Activated gamma-delta T cell treated with anti-CD3 and anti-CD28 coated beads, Interleukin-2, amount 50 U/mL, for 16 hours (primary cell): ENCODE measurements around the gene ALKBH6.
"Not testable (repeated sequence)": the region's sequence is repeated elsewhere in the genome, so short reads cannot be mapped to it uniquely, and the experiment has no call there.

ENCODE experiments used
- DNase-seq: peaks from one replicate; pipeline ENCODE4 v3.0.0-alpha.2; 2020; ENCODE audit warnings: low read depth

The ALKBH6 gene

DNA sequence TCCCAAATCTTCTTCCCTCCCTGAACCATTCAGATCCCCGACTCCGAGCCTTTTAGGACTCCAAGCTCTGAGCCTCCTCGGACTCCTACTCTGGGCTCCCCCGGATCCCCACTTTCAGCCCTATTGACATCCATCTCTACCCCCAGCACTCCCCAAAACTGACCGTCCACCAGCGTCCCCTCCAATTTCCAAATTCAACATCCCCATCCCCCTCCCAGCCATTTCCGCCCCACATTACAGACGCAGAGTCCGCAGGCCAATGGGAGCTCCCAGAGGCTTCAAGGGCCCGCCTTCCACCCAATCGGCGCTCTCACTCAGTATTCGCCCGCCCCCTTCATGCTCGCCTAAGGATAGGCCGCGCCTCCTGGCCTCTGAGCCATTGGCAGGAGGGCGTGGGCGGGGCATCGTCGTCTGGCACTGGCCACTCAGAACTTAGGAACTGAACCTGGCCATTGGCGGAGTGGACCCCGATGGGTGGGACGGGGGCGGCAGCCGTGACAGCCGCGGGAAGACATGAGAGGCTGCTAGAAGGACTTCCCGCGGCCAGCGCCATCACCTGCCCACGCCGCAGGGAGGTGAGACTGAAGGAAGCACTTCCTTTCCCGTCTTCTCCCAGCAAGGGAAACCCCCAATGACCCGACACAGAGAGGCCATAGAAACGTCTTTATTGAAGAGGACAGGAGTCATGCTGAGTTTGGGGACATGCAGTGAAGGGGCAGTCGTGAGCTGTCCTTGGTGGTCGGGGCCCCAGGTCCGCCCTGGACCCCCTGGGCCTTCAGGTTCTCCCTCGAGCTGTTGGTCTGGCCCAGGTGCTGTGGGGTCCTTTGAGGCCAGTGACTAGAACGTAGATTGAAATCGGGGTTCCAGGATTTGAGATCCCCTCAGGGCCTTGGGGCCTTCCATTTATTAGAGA is at the start of gene ALKBH6:
TSS of gene ALKBH6 (minus strand) at position 202 of the 913 bp plus-strand sequence. CDS start 816 bp downstream, outside the sequence.
- peak; percentile 99 for DNase-seq

DNA sequence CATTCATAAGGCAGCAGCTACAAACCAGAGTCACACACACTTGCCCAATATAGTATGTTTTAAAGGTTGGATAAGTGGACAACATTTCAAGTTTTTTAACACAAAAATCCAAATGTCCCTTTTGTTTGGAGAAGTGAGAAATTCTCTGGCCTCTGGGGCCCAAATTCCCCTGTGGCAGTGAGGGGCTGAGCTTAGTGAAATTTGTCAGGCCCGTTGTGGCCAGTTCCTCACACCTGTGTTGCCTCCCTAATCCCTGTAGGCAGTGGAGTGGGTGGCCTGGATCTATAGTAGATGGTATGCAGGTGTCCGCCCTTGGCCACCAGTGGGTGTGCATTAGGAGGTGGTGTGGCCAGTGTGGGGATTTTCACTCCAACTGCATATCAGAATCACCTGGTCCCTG is 47.4 kb upstream of the ALKBH6 start:
- no peak for DNase-seq

DNA sequence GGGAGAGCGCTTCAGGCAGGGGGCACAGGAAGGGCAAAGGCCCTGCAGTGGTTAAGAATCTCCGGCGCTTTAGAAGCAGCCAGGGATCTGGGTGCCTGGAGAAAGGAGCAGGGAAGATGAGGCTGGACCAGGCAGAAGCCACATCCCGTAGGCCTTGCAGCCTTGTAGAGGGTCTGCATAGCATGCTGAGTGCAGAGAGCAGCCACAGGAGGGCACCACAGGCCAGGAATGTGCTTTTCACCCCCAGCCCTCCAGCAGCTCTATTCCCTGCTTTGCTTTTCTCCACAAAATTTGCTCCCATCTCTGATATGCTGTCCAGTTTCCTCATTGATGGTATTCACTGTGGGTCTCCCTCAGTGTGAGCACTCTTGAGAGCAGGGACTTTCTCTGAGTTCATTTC is 46.4 kb upstream of the ALKBH6 start:
- DNase-seq = no peak

DNA sequence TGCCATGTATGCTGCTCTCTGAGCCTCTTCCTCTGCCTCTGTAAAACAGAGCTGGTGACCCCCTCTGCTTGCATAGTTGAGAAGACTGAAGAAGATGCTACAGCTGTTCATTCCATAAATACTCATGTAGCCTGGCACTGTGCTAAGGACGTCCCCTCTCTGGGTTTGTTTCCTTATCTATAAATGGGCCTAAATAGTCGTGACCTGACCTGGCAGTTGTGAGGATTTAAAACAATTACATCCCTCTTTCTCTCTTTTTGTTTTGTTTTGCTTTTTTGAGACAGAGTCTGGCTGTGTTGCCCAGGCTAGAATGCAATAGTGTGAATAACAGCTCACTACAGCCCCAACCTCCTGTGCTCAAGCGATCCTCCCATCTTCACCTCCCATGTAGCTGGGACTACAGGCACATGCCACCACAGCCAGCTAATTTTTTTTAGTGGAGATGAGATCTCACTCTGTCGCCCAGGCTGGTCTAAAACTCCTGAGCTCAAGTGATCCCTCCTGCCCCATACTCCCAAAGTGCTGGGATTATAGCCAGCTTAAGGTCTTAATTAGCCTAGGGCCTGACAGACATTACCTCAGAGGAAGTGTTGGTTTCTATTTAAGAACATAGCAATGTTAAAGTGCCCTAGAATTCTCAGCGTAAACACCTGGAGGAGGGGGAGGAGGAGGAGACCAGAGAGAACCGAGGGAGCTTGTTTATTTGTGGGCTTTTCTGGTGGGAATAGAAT is 45.3 kb upstream of the ALKBH6 start:
- no peak for DNase-seq

DNA sequence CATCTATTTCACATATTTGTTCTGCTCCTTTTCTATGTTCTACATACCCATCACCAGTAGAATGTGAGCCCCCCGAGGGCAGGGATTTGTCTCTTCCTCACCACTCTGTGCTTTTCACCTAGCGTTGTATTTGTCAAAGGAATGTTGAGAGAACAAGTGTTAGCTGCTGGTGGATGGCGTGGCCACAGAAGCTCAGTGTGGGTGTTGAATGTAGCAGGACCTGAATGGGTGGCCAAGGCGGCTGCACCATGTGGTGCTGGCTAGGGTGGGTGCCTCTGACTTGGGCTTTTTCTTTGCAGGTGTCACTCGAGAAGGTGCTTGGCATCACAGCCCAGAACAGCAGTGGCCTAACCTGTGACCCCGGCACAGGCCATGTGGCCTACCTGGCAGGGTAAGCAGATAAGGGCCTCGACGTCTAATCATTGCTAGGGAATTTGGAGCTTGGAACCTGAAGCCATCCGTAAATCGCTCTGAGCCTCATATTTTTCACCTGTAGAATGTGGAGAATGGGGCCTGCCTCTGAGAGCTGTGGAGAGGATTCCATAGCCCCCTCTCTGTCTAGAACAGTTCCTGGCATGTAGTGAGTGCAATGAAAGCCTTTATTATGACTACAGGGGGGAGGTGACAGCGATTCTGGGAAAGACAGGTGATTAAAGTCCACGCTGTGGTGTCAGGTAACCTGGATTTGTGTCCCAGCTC is 44.6 kb upstream of the ALKBH6 start:
- no peak for DNase-seq

DNA sequence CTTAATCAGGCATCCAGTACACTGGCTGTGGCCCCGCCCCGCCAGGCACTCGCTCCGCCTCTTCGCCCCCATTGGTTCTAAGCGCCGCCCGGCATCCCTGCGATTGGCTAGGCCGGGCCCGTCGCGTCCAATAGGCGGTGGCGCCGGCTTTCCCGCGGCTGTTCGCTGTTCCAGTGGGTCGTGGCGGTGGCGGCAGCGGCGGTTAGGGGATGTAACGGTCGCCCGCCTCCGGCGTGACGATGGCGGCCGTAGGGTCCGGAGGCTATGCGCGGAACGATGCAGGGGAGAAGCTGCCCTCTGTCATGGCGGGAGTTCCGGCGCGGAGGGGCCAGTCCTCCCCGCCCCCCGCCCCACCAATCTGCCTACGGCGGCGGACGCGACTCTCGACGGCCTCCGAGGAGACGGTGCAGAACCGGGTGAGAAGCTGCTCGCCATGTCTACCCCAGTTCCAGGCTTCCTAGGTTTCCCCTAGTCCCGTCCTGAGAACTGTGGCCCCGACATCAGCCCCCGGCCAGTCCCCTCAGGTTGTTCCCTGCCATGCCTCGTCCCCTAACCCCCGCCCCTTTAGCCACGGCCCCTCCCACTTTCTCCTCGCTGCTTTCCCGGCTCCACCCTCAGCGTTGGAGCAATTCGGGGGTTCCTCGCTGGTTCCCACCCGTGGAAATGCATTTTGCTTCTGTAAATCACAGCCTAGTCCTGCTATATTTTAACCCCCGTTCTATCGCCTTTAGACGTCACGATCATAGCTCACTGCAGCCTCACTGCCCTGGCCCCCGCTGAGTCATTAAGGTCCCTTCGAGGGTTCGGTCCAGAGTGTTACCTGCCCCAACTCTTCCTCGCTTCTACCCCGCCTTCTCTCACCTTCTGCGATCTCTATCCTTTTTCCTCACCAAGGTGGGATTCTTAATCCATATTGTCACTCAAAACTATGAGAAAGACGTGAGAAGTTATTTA is 41.0 kb upstream of the ALKBH6 start, which contains the start of gene WDR62:
TSS of gene WDR62 (plus strand) at position 165 of the 954 bp plus-strand sequence. CDS start at position 240, 75 bp downstream.
- peak; percentile 92 for DNase-seq

DNA sequence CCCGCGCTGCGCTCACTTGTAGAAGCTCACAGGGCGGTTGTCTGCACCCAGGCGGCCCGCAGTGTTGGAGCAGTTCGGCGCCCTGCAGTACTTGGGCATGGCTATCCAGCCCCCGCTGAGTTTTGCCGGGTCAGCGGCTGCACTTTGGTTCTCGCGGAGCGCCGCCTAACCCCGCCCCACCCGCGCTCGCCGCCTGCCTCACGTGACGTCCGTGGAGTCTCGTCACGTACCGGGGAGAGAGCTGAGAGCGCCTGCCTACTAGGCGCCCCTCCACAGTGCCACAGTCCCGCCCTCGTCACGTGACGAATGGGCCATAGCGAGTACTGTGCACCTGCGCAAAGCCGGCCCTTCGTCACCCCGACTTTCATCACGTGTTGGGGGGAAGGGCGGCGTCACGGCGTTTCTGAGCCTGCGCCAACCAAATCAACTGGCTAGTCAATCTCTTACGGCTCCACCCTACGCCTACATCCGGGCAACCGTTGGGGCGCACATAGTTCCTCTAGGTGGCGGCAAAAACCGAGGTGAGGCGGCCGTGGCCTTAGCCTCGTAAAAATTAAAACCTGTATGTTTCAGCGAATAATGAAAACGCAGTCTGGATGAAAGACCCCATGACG is 40.2 kb upstream of the ALKBH6 start, which contains the start of gene THAP8:
TSS of gene THAP8 (minus strand) at position 167 of the 614 bp plus-strand sequence. CDS start at position 99, 68 bp downstream.
- DNase-seq = peak; percentile 100

DNA sequence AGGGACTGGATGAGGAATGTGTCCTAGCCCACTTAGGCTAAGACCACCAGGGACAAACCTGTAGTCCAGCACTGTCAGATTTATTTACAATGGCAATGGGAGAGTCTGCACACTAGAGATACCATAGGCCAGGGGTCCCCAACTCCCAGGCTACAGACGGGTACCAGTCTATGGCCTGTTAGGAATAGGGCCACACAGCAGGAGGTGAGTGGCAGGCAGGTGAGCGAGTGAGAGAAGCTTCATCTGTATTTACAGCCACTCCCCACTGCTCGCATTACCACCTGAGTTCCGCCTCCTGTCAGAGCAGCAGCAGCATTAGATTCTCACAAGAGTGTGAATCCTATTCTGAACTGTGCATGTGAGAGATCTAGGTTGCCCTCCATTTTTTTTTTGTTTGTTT is 37.6 kb upstream of the ALKBH6 start:
- DNase-seq = no peak

DNA sequence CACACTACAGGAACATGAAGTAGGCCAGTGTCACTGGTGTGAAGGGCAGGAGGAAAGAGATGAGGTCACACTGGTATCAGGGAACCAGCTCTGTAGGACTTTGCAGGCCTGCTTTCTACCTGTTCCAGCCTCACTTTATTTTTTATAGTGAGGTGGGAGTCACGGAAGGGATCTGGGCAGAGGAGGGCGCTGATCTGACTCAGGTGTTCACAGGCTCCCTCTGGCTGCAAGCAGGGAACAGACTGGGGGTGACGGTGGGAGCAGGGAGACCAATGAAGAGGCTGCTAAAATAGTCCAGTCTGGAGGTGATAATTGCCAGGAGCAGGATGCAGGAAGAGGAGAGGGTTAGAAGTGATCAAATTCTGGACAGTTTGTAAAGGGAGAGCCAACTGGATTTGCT is 37.2 kb upstream of the ALKBH6 start:
- DNase-seq = no peak

DNA sequence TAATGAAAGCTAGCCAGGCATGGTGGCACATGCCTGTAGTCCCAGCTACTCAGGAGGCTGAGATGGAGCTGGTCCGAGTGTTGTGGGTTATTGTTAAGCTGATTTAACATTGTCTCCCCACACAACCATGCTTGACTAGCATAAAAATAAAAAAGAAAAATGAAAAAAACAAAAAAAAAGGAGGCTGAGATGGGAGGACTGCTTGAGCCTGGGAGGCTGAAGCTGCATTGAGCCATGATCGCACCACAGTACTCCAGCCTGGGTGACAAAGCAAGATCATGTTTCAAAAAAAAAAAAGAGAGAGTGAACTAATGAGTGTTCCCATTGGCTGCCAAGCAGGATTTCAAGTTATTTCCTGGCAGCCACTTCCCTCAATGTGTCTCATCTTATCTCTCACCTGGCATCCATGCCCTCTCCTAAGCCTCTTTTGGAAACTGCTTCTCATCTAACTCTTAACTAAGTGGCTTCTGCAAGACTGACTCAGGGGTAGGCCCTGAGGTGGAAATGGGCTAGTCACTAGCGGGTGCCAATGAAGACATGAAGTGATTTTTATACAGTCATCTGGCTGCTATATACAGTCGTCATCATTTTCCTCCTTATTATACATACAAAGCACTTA is 35.2 kb upstream of the ALKBH6 start:
- DNase-seq = no peak

DNA sequence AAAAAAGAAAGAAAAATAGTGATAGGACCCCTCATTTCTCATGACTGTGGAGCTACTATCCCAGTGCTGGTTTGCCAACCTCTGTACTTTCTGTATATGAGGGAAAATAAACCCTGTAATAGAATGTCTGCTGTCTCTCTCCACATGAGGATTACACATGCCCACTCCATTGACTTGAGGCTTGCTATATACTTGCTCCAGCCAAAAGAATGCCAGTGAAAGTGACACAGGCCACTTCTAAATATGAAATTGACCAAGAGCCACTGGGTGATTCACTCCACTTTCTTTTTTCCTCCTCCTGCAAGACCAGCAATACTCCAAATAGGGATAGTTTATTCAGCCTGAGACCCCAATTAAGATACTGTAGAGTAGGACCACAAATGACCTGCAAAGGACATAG is 33.8 kb upstream of the ALKBH6 start:
- no peak for DNase-seq

DNA sequence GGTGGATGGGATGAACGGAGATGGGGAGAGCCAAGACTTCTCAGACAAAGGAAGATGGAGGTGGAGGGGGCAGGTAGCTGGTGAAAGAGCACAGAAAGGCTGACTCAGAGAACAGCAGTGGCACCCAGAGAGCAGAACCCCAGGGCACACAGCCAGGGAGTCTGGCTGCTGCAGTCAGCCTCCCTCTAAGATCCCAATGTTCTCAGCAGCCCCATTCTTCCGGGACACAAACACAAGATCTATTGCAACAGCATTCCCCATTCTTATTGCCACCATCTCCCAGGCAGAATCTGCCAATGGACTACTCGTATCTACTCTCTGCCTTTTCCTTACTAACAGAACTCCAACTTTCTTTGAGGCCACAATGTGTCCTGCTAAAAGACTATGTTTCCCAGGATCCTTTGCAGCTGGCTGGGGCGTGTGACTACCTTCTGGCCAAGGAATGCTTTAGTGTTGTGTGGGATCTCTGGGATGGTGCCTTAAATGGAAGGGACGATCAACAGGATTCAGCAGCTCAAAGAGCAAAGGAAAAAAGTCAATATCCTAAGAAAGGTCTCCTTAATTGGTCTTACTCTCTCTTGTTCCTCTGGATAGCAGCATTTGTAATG is 32.5 kb upstream of the ALKBH6 start:
- DNase-seq = no peak

DNA sequence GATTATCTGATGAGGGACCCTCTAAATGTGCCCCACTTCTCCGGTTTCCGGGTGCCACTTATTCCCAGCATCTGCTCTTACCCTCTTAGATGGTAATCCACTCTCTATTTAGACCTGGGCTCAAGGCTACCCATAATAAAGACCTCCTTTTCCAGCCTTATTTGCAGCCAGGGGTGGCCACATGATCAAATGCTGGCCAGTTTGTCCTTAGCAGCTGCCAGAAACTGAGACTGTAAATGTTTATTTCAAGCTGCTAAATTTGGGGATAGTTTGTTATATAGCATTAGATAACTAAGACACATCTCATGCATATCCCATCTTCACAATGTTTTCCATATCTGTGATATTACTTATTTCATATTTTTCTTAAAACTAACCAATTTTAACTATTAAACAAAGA is 29.9 kb upstream of the ALKBH6 start:
- no peak for DNase-seq

DNA sequence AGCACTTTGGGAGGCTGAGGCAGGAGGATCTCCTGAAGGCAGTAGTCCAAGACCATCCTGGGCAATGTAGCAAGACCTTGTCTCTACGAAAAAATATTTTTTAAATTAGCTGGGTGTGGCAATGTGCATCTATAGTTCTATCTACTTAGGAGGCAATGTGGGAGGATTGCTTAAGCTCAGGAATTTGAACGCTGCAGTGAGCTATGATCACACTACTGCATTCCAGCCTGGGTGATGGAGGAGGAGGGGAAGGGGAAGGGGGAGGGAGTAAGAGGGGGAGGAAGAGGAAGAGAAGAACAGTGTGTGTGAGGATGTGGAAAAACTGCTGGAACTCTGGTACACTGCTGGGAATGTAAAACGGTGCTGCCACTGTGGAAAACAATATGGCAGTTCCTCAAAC is 27.8 kb upstream of the ALKBH6 start:
- DNase-seq = no peak

DNA sequence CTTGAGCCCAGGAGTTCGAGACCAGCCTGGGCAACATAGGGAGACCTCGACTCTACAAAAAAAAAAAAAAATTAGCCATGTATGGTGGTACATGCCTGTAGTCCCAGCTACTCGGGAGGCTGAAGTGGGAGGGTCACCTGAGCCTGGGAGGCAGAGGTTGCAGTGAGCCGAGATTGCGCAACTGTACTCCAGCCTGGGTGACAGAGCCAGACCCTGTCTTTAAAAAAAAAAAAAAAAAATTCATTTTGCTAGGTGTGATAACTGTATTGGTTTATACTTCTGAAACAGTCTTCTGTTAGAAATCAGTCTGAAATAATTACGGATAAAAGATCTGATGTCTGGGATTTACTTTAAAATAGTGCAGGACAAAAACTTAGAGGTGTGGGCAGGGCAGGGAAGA is 27.1 kb upstream of the ALKBH6 start:
- not testable (repeated sequence) for DNase-seq

DNA sequence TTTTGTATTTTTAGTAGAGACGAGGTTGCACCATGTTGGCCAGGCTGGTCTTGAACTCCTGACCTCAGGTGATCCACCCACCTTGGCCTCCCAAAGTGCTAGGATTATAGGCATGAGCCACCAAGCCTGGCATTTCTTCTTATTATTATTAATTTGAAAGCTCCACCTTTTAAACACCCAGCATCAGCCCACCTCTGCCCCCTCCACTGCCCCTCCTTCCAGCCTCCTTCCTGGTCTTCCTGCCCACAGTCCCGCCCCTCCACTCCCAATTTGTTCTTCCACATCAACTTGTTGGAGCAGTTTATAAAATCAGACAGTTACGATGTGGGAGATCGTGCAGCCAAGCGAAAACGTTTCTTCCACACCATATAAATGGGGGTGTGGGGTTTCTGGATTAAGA is 26.5 kb upstream of the ALKBH6 start:
- no peak for DNase-seq

DNA sequence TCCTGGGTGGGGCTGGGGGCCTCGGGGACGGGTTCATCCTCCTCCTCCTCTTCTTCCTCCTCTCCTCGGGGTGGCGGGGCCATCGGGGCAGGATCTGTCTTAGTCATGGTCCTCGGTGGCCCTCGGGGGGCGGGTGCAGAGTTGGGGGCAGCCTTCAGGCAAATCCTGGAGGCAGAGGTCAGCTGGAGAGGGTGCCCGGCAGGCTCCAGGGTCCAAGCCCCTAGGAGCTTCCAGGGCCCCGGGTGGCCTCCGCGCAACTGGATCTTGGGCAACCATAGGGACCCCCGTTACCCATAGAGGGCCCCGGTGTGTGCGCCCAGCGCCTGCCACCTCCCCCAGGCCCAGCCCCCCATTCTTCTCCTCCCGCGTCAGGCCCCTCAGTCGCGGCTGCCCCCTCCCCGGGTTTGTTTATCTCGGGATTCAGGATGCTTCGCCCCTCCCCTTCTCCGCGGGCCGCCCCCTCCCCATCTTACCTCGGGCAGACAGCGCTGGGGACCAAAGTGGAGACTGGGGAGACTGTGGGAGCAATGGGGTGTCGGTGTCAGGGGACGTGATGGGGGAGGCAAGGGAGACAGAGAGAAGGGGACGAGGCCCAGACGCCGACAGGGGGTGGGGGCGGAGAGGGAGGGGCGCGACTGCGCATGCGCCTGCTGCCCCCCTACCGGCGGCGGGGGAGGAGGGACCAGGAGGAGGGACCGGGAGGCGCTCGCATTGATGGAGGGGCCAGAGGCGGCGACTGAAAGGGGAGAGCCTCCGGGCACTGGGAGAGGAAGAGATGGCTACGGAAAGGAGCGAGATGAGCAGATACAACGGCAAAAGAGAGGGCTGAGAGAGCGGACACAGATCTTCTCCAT is 18.5 kb upstream of the ALKBH6 start, which contains the start of gene CLIP3:
TSS of gene CLIP3 (minus strand) at position 623 of the 854 bp plus-strand sequence. CDS start at position 107, 516 bp downstream.
- peak; percentile 37 for DNase-seq

DNA sequence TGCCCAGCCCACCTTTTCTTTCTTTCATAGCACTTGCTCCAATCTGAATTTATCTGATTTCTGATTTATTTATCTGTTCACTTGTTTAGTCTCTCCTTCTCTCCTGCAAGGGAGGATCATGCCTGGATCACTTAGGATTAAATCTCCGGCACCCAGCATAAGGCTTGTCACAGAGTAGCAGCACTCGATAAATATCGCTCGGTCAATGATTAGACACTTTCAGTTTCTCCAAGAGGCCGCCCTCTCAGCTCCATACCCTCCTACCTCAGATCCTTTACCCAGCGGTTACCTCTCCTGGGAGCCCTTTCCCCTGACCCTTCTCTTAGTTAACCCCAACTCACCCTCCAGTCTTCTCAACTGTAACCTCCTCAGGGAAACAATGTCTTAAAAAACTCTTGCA is 17.3 kb upstream of the ALKBH6 start:
- DNase-seq = no peak
